CD4-positive, alpha-beta T cell (primary cell): ENCODE results near the gene FCMR. TPM values are rescaled to one million over a fixed set of nuclear protein-coding genes. Genes with fewer than 3 reads are reported as not detected.

ENCODE experiments used
- ATAC-seq: fragments of 200-7000 bp; cut with Tn5 transposase; one replicate; pipeline ENCODE4 v1.10.0; 2022; ENCODE audit warnings: mild to moderate bottlenecking; ENCODE audit not compliant: poor library complexity
- CTCF ChIA-PET: fragments of 350-600 bp; sonication (Branson Sonifier 250); formaldehyde crosslinking; loops from one replicate; lab custom pipeline; 2021; ENCODE audit warnings: antibody characterized with exemption, inconsistent platforms; lab: Charles Lee
- POLR2A ChIA-PET: fragments of 350-600 bp; sonication (Branson Sonifier 250); formaldehyde crosslinking; loops from one replicate; lab custom pipeline; 2021; ENCODE audit warnings: antibody characterized with exemption, inconsistent platforms; lab: Charles Lee
- DNase-seq, 14 experiments: peaks; one replicate each; pipeline ENCODE4 v3.0.0-alpha.2; 2013 to 2020; ENCODE audit warnings: mixed read lengths in 2 of 14
- H3K27ac ChIP-seq, 2 donors: one replicate each; pipeline versions ENCODE4 v1.5.1 to v1.7.0; 2013; ENCODE audit warnings: low read length in 2 of 2, low read depth in 1 of 2, mild to moderate bottlenecking in 1 of 2
- H3K27me3 ChIP-seq, 2 experiments: 1 replicate in 1 of 2; 2 replicates in 1 of 2; pipeline versions ENCODE4 v1.6.1 to v1.7.0; 2013; ENCODE audit warnings: low read length in 2 of 2, control low read depth in 1 of 2, mild to moderate bottlenecking in 1 of 2, moderate library complexity in 1 of 2; ENCODE audit not compliant: insufficient read depth in 2 of 2, control insufficient read depth in 1 of 2
- H3K36me3 ChIP-seq: one replicate; pipeline ENCODE4 v1.6.1; 2013; ENCODE audit warnings: low read length, control low read depth; ENCODE audit not compliant: insufficient read depth
- H3K4me1 ChIP-seq: one replicate; pipeline ENCODE4 v1.6.1; 2013; ENCODE audit warnings: low read length, control low read depth; ENCODE audit not compliant: insufficient read depth
- H3K4me3 ChIP-seq: one replicate; pipeline ENCODE4 v1.5.1; 2013; ENCODE audit warnings: mild to moderate bottlenecking, low read length, moderate library complexity
- H3K9me3 ChIP-seq, 2 experiments: 1 replicate in 1 of 2; 2 replicates in 1 of 2; pipeline versions ENCODE4 v1.6.1 to v1.7.0; 2013; ENCODE audit warnings: low read length in 2 of 2, mild to moderate bottlenecking in 2 of 2, control low read depth in 1 of 2, moderate library complexity in 1 of 2; ENCODE audit not compliant: control insufficient read depth in 1 of 2, insufficient read depth in 1 of 2
- H3K27ac Mint-ChIP-seq: one replicate; pipeline ENCODE4 v1.8.0; 2020; ENCODE audit warnings: mixed read lengths
- H3K27me3 Mint-ChIP-seq: one replicate; pipeline ENCODE4 v1.8.0; 2021; ENCODE audit warnings: mixed read lengths
- H3K36me3 Mint-ChIP-seq: one replicate; pipeline ENCODE4 v1.8.0; 2021; ENCODE audit warnings: low read depth, mixed read lengths
- H3K4me1 Mint-ChIP-seq: one replicate; pipeline ENCODE4 v1.8.0; 2021; ENCODE audit warnings: low read depth, mixed read lengths
- H3K4me3 Mint-ChIP-seq: one replicate; pipeline ENCODE4 v1.8.0; 2020; ENCODE audit warnings: mild to moderate bottlenecking, mixed read lengths
- H3K9me3 Mint-ChIP-seq: one replicate; pipeline ENCODE4 v1.8.0; 2020; ENCODE audit warnings: mixed read lengths
- CTCF ChIP-seq: fragments of 200-600 bp; IDR thresholded peaks from one replicate; pipeline ENCODE4 v1.8.0; 2022; ENCODE audit warnings: antibody characterized with exemption, mild to moderate bottlenecking
- intact Hi-C, 2 experiments: fragments of 100-400 bp; cut with DNase I in 1 of 2; cut with micrococcal nuclease in 1 of 2; formaldehyde crosslinking; loops; one replicate each; pipeline versions ENCODE4 v1.15.1 to v1.9.0; 2023 to 2025; cut with DNase I, micrococcal nuclease
- total RNA-seq, 174 experiments: library from RNA in 2 of 174; stranded (reverse) in 2 of 174; gene quantifications; one replicate each; pipeline ENCODE4 v1.2.3 and lab custom pipeline; 2021 to 2026

FCMR gene
- total RNA-seq, 2 experiments from 2014 or later = 171 to 186 TPM

DNA sequence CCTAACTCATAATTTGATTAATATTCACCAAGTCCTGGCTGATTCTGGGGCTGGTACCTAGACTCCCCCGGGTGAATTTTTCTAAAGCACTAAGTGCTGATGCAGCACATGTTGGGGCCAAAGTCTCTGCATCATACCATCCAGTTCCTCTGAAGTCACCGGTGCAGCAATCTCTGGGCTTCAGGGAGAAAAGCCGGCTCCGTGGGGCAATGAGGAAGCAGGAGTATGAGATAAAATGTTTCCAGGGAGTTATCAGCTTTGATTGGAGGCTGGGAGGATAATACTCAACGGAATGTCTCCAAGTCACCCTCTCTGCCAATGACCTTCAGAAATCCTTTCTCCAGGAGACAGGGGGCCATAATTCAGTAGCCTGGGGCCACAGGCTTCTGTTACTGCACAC is 47.3 kb upstream of the FCMR start:
- Histone ChIP-seq H3K9me3 (no peaks in the 10 kb centered on the region), H3K27ac (no peak overlapping the region), H3K4me3 (no peak overlapping the region), H3K4me1 (peaks cover 15% of the 10 kb centered on the region), H3K36me3 (no peaks in the 10 kb centered on the region), H3K27me3 (no peaks in the 10 kb centered on the region)
- POLR2A ChIA-PET = interaction anchor here (1.2 kb wide), 1 partner anchor 60 kb away, joined by 3 read pairs; no protein-coding TSS in a partner anchor
- CTCF ChIA-PET = no interaction called here
- H3K4me1 Mint-ChIP-seq = peaks cover 21% of the 10 kb centered on the region
- H3K27me3 Mint-ChIP-seq = no peaks in the 10 kb centered on the region
- H3K27ac Mint-ChIP-seq = no peak overlapping the region
- H3K9me3 Mint-ChIP-seq = no peaks in the 10 kb centered on the region
- no peak for TF ChIP-seq CTCF
- DNase-seq = no peak
- no peaks in the 10 kb centered on the region for H3K36me3 Mint-ChIP-seq
- no peak overlapping the region for H3K4me3 Mint-ChIP-seq
- ATAC-seq = no peak
- intact Hi-C loops = no loop called here

DNA sequence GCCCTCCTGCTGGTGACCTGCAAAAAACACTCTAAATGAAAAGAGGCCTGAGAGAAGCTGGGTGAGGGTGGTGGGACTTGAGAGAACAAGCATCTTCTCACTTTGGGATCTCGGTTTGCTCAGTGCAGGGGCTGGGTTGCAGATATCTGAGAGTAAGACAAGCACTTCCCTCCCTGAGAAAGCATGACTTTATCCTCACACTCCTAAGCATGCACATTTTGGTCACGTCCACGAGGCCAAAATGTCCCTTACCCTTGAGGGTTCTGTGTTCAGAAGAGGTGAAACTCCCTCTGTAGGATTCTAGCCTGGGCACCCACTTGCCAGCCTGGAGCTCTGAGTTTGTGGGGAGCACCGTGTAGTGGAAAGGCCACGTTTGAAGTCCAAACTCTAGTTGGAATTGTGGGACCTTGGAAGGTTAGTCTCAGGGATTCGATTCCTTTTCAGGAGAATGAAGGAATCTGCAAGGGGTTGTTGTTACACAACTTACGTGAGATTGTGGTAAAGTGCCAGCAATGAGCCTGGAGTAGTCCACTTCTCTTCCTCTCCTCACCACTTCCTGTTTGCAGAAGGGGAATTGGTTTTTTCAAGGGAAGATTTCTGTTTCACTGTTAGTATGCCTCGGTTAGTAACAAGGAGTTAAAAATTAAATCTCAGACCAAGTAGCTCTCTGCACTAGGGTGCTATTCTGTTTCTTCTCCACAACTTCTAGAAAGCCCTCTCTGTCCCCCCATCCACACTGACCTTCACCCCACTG is 45.5 kb upstream of the FCMR start:
- Mint-ChIP-seq H3K4me1 (peaks cover 30% of the 10 kb centered on the region), H3K9me3 (no peaks in the 10 kb centered on the region), H3K36me3 (no peaks in the 10 kb centered on the region), H3K4me3 (peak overlapping the region; percentile 21), H3K27me3 (no peaks in the 10 kb centered on the region), H3K27ac (no peak overlapping the region)
- no peaks in the 10 kb centered on the region for H3K9me3 ChIP-seq
- no peak for TF ChIP-seq CTCF
- H3K27me3 ChIP-seq = no peaks in the 10 kb centered on the region
- ATAC-seq (peak; percentile 29), DNase-seq (peak in 3 of 14 experiments; percentile 32 to 51 (median 45))
- H3K36me3 ChIP-seq = no peaks in the 10 kb centered on the region
- intact Hi-C loops = no loop called here
- peaks cover 18% of the 10 kb centered on the region for H3K4me1 ChIP-seq
- no peak overlapping the region for H3K27ac ChIP-seq
- POLR2A ChIA-PET = interaction anchor here (1.0 to 1.3 kb wide), 3 partner anchors 46 to 61 kb away, joined by 3 to 12 read pairs (median 3); partner anchors contain the start of gene FCMR
- CTCF ChIA-PET = no interaction called here
- no peak overlapping the region for H3K4me3 ChIP-seq

- no peak overlapping the region for H3K27ac ChIP-seq
- no peaks in the 10 kb centered on the region for H3K9me3 ChIP-seq
- no peak for TF ChIP-seq CTCF
- no peak overlapping the region for H3K27ac Mint-ChIP-seq
- intact Hi-C loops = no loop called here
- no peaks in the 10 kb centered on the region for H3K36me3 ChIP-seq
- H3K27me3 Mint-ChIP-seq = no peaks in the 10 kb centered on the region
- H3K9me3 Mint-ChIP-seq = no peaks in the 10 kb centered on the region
- no peak overlapping the region for H3K4me3 ChIP-seq
- DNase-seq (no peak), ATAC-seq (no peak)
- no peak overlapping the region for H3K4me3 Mint-ChIP-seq
- CTCF ChIA-PET = interaction anchor here (1.0 kb wide), 1 partner anchor 16 kb away, joined by 3 read pairs; no protein-coding TSS in a partner anchor
- H3K4me1 ChIP-seq = peaks cover 22% of the 10 kb centered on the region
- no peaks in the 10 kb centered on the region for H3K36me3 Mint-ChIP-seq
- no peaks in the 10 kb centered on the region for H3K27me3 ChIP-seq
- H3K4me1 Mint-ChIP-seq = peaks cover 35% of the 10 kb centered on the region
- POLR2A ChIA-PET = interaction anchor here (1.3 to 1.4 kb wide), 2 partner anchors 44 to 106 kb away, joined by 3 read pairs; partner anchors contain the start of gene FCMR
These were observed 44.0 kb upstream of the FCMR start for GRCh38 chr1:206965781-206966180.
